Measurements from ENCODE around the gene NRIP3. TPM values are rescaled to one million over a fixed set of nuclear protein-coding genes. Genes with fewer than 3 reads are reported as not detected.

NRIP3 gene
- total RNA-seq, 2 donors from 2014 or later: 0.27 to 6.0 TPM

DNA sequence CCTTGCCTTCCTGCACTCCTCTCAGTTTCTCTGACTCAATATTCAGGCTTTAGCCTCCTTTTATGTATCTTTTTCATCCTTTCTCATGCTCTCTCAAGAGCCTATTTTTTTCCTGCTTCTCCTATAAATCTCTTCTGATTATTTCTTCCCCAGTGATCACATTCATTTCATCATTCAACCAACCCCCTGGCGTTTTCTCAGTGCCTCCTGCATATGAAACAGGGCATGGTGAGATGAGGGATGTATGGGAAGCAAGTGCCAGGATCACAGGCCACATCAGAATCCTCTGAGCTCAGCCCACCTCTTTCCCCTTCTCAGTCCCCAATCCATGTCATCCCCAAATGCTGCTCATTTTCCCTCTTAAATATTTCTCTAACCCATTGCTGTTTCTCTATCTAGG lies 38.7 kb upstream of the NRIP3 start:
- Histone ChIP-seq H3K4me1 (replicated peaks) (no peaks in the 10 kb centered on the region), H3K27ac (no peak overlapping the region), H3K4me3 (no peak overlapping the region), H3K27me3 (replicated peaks; ENCODE audit: insufficient read depth) (peaks cover 3% of the 10 kb centered on the region), H3K9me3 (no peaks in the 10 kb centered on the region), H3K36me3 (no peaks in the 10 kb centered on the region)
- no peak for TF ChIP-seq POLR2A (IDR thresholded peaks at IDR 0.05)
- TF ChIP-seq, protein P1, sequence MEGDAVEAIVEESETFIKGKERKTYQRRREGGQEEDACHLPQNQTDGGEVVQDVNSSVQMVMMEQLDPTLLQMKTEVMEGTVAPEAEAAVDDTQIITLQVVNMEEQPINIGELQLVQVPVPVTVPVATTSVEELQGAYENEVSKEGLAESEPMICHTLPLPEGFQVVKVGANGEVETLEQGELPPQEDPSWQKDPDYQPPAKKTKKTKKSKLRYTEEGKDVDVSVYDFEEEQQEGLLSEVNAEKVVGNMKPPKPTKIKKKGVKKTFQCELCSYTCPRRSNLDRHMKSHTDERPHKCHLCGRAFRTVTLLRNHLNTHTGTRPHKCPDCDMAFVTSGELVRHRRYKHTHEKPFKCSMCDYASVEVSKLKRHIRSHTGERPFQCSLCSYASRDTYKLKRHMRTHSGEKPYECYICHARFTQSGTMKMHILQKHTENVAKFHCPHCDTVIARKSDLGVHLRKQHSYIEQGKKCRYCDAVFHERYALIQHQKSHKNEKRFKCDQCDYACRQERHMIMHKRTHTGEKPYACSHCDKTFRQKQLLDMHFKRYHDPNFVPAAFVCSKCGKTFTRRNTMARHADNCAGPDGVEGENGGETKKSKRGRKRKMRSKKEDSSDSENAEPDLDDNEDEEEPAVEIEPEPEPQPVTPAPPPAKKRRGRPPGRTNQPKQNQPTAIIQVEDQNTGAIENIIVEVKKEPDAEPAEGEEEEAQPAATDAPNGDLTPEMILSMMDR (IDR thresholded peaks at IDR 0.05): no peak
- TF ChIP-seq POLR2AphosphoS5 (IDR thresholded peaks at IDR 0.05): no peak
- intact Hi-C loops (cut with DNase I): no loop called here
- 75% methylated on average over 1 of the region's 1 CpG for WGBS
- DNase-seq (ENCODE audit: low spot score): no peak

DNA sequence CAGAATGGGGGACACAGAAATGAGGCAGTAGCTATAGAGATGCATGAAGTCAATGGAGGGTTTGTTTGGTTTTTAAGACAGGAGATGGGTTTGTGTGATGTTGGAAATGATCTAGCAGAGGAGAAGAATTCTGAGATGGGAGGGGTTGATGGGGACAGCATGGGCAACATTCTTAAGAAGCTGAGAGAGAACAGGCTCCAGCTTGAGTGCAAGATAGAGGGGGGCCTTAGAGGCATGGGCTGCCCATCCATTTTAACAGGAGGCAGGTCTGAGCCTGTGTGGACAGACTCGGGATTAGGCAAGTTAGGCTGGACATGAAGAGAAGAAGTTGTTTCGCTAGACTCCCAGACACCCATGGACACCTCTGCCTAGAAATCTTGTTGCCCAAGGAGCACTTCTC lies 37.9 kb upstream of the NRIP3 start:
- intact Hi-C loops (cut with DNase I): no loop called here
- H3K27me3 ChIP-seq (replicated peaks; ENCODE audit: insufficient read depth): peaks cover 3% of the 10 kb centered on the region
- H3K27ac ChIP-seq: no peak overlapping the region
- H3K36me3 ChIP-seq: no peaks in the 10 kb centered on the region
- H3K4me3 ChIP-seq: no peak overlapping the region
- no peaks in the 10 kb centered on the region for H3K9me3 ChIP-seq
- DNase-seq (ENCODE audit: low spot score): no peak
- H3K4me1 ChIP-seq (replicated peaks): no peaks in the 10 kb centered on the region
- WGBS: 62% methylated on average over 2 of the region's 2 CpGs
- TF ChIP-seq POLR2AphosphoS5 (IDR thresholded peaks at IDR 0.05): no peak
- TF ChIP-seq, protein P1 (IDR thresholded peaks at IDR 0.05): no peak
- TF ChIP-seq POLR2A (IDR thresholded peaks at IDR 0.05): no peak

GRCh38 chr11:9040410-9040809 lies 36.6 kb upstream of the NRIP3 start:
- WGBS: 87% methylated on average over 10 of the region's 10 CpGs

DNA sequence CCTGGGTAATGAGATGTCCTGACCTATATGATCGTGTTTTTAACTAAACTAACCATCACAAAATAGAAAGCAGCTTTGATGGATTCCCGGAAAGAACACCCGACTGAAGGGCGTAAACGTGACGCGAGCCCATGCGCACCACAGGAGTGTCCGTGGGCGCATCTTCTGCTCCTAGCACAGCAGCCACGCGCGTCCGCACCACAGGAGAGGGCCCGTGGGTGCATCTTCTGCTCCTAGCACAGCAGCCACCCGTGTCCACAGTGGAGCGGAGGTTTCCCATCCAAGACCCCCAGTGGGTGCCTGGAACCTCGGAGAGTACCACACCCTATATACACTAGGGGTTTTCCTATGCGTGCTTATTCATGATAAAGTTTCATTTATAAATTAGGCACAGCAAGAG lies 36.1 kb upstream of the NRIP3 start:
- intact Hi-C loops (cut with DNase I): no loop called here
- WGBS: 96% methylated on average over 19 of the region's 19 CpGs
- TF ChIP-seq POLR2A (IDR thresholded peaks at IDR 0.05) (no peak), POLR2AphosphoS5 (IDR thresholded peaks at IDR 0.05) (no peak)
- TF ChIP-seq, protein P1 (IDR thresholded peaks at IDR 0.05): no peak

More at GRCh38 chr11:9040410-9040809, 36.6 kb upstream of the NRIP3 start:
- no peak overlapping the region for H3K4me3 ChIP-seq
- DNase-seq (ENCODE audit: low spot score): no peak
- intact Hi-C loops (cut with DNase I): no loop called here
- H3K36me3 ChIP-seq: no peaks in the 10 kb centered on the region
- no peaks in the 10 kb centered on the region for H3K4me1 ChIP-seq (replicated peaks)
- no peaks in the 10 kb centered on the region for H3K9me3 ChIP-seq
- H3K27ac ChIP-seq: no peak overlapping the region
- peaks cover 3% of the 10 kb centered on the region for H3K27me3 ChIP-seq (replicated peaks; ENCODE audit: insufficient read depth)
- no peak for TF ChIP-seq POLR2A (IDR thresholded peaks at IDR 0.05)

GRCh38 chr11:9039198-9039597 lies 35.4 kb upstream of the NRIP3 start:
- Histone ChIP-seq H3K36me3 (no peaks in the 10 kb centered on the region), H3K27me3 (replicated peaks; ENCODE audit: insufficient read depth) (peaks cover 3% of the 10 kb centered on the region), H3K4me1 (replicated peaks) (no peaks in the 10 kb centered on the region), H3K9me3 (no peaks in the 10 kb centered on the region), H3K4me3 (no peak overlapping the region), H3K27ac (no peak overlapping the region)
- TF ChIP-seq POLR2AphosphoS5 (IDR thresholded peaks at IDR 0.05) (no peak), POLR2A (IDR thresholded peaks at IDR 0.05) (no peak)
- TF ChIP-seq, protein P1 (IDR thresholded peaks at IDR 0.05): no peak
- intact Hi-C loops (cut with DNase I): no loop called here
- no peak for DNase-seq (ENCODE audit: low spot score)
- WGBS: 94% methylated on average over 9 of the region's 9 CpGs

More for the DNA sequence above, 36.1 kb upstream of the NRIP3 start:
- Histone ChIP-seq H3K27me3 (replicated peaks; ENCODE audit: insufficient read depth) (peaks cover 3% of the 10 kb centered on the region), H3K9me3 (no peaks in the 10 kb centered on the region), H3K27ac (no peak overlapping the region), H3K36me3 (no peaks in the 10 kb centered on the region), H3K4me1 (replicated peaks) (no peaks in the 10 kb centered on the region), H3K4me3 (no peak overlapping the region)
- DNase-seq (ENCODE audit: low spot score): no peak

Data from prostate gland (tissue), 2 donors.